ENCODE results near the gene ITPR2.

GRCh38 chr12:26608706-26609105 lies 224.3 kb downstream of the ITPR2 start:
- TF ChIP-seq CTCF (IDR thresholded peaks at IDR 0.05): no peak
- no peak for TF ChIP-seq POLR2A (IDR thresholded peaks at IDR 0.05)

Data from lower leg skin (tissue), 3 donors.